Activated CD4-positive, CD25-positive, alpha-beta regulatory T cell treated with anti-CD3 and anti-CD28 coated beads, Interleukin-2, amount 50 U/mL, for 24 hours (primary cell): Measurements from ENCODE around the gene ARL4A.
"Not testable (repeated sequence)": the region's sequence is repeated elsewhere in the genome, so short reads cannot be mapped to it uniquely, and the experiment has no call there.

Experiments used
- ATAC-seq, 2 donors: fragments of 150-1000 bp; cut with Tn5 transposase; one replicate each; pipeline ENCODE4 v1.10.0; 2021; ENCODE audit warnings: mild to moderate bottlenecking in 1 of 2, moderate library complexity in 1 of 2

ARL4A gene

GRCh38 chr7:12670000-12670729 lies 17.3 kb upstream of the ARL4A start:
- no peak for ATAC-seq

GRCh38 chr7:12670743-12671520 lies 16.5 kb upstream of the ARL4A start:
- no peak for ATAC-seq

GRCh38 chr7:12673436-12673835 lies 14.0 kb upstream of the ARL4A start:
- not testable (repeated sequence) for ATAC-seq

- ATAC-seq = no peak
Measured at GRCh38 chr7:12674053-12674452, 13.4 kb upstream of the ARL4A start.

GRCh38 chr7:12674861-12675260 lies 12.6 kb upstream of the ARL4A start:
- peak; percentile 28 to 58 for ATAC-seq

GRCh38 chr7:12683678-12684585 lies 3.5 kb upstream of the ARL4A start:
- ATAC-seq = no peak

GRCh38 chr7:12684733-12685132 lies 2.7 kb upstream of the ARL4A start:
- ATAC-seq = no peak

- ATAC-seq = no peak
Measured at GRCh38 chr7:12685550-12685949, 1.9 kb upstream of the ARL4A start.

- ATAC-seq = peak; percentile 93 to 94
Measured at GRCh38 chr7:12686234-12686890, 1.1 kb upstream of the ARL4A start.

- no peak for ATAC-seq
Measured at GRCh38 chr7:12687718-12688171, 312 bp downstream of the ARL4A start.

GRCh38 chr7:12688485-12689170 lies 1.2 kb downstream of the ARL4A start:
- ATAC-seq = not testable (repeated sequence)

GRCh38 chr7:12689451-12689850 lies 2.0 kb downstream of the ARL4A start:
- no peak for ATAC-seq

- ATAC-seq = no peak
Measured at GRCh38 chr7:12690041-12690878, 2.8 kb downstream of the ARL4A start.

- not testable (repeated sequence) for ATAC-seq
Measured at GRCh38 chr7:12691388-12691787, 4.0 kb downstream of the ARL4A start.

- ATAC-seq = no peak
Measured at GRCh38 chr7:12692035-12692434, 4.6 kb downstream of the ARL4A start.

GRCh38 chr7:12692479-12693259 lies 5.2 kb downstream of the ARL4A start:
- ATAC-seq = peak; percentile 44 to 68

GRCh38 chr7:12694817-12695216 lies 7.4 kb downstream of the ARL4A start:
- no peak for ATAC-seq

GRCh38 chr7:12695965-12696364 lies 8.5 kb downstream of the ARL4A start:
- ATAC-seq = no peak

- no peak for ATAC-seq
Measured at GRCh38 chr7:12699299-12699698, 11.9 kb downstream of the ARL4A start.

- no peak for ATAC-seq
Measured at GRCh38 chr7:12701433-12701832, 14.0 kb downstream of the ARL4A start.
